ENCODE results near the gene CLIP2.

GRCh38 chr7:74404741-74405140, 115.5 kb downstream of the CLIP2 start:
- no peak for TF ChIP-seq CTCF (IDR thresholded peaks at IDR 0.05)
- no peak for TF ChIP-seq POLR2AphosphoS5 (IDR thresholded peaks at IDR 0.05)
- no peak for TF ChIP-seq POLR2A (IDR thresholded peaks at IDR 0.05)
- no peak for TF ChIP-seq EP300 (IDR thresholded peaks at IDR 0.05)

Measured in sigmoid colon (tissue), 4 donors.